Bronchial epithelial cell (primary cell): ENCODE results near the gene L2HGDH. TPM values are rescaled to one million over a fixed set of nuclear protein-coding genes. Genes with fewer than 3 reads are reported as not detected.

Experiments used
- DNase-seq: peaks from one replicate; pipeline ENCODE4 v3.0.0-alpha.2; 2010; ENCODE audit warnings: low read depth
- FAIRE-seq: peaks from 2 replicates; lab custom pipeline; 2011; peaks lifted over from hg19 to GRCh38; lab: Jason Lieb, UNC
- H3K27me3 ChIP-seq: 2 replicates; pipeline ENCODE4 v1.5.1; 2011; ENCODE audit warnings: low read length; ENCODE audit not compliant: control insufficient read depth, insufficient read depth
- H3K36me3 ChIP-seq: 2 replicates; pipeline ENCODE4 v1.5.1; 2011; ENCODE audit warnings: low read length; ENCODE audit not compliant: control insufficient read depth, insufficient read depth
- H3K4me3 ChIP-seq: 2 replicates; pipeline ENCODE4 v1.5.1; 2011; ENCODE audit warnings: mild to moderate bottlenecking, low read depth, low read length, control low read depth
- CTCF ChIP-seq: IDR thresholded peaks from 2 replicates; pipeline ENCODE4 v1.5.1; 2011; ENCODE audit warnings: mild to moderate bottlenecking, moderate library complexity, low read length, control low read depth, inconsistent platforms; ENCODE audit not compliant: insufficient read depth, severe bottlenecking
- total RNA-seq: library from RNA; depleted of rRNA; stranded (reverse); fragments of >200 nt; gene quantifications from 2 replicates; pipeline ENCODE4 v1.2.1, GENCODE V29; 2014

Gene L2HGDH
- total RNA-seq, 1 donor from 2014 or later, result 6.6 TPM

- Histone ChIP-seq H3K4me3 (no peak overlapping the region), H3K27me3 (no peaks in the 10 kb centered on the region), H3K36me3 (no peaks in the 10 kb centered on the region)
- no peak for TF ChIP-seq CTCF
- DNase-seq, result peak; percentile 29
- no peak for FAIRE-seq
These were observed 96.6 kb downstream of the L2HGDH start for GRCh38 chr14:50215416-50215815.

GRCh38 chr14:50213795-50214194 lies 98.2 kb downstream of the L2HGDH start:
- no peaks in the 10 kb centered on the region for H3K27me3 ChIP-seq
- TF ChIP-seq CTCF, result no peak
- H3K4me3 ChIP-seq, result no peak overlapping the region
- no peaks in the 10 kb centered on the region for H3K36me3 ChIP-seq
- DNase-seq, result no peak
- FAIRE-seq, result no peak

- TF ChIP-seq CTCF, result no peak
- no peak for DNase-seq
- Histone ChIP-seq H3K4me3 (no peak overlapping the region), H3K27me3 (no peaks in the 10 kb centered on the region), H3K36me3 (no peaks in the 10 kb centered on the region)
- FAIRE-seq, result no peak
These were observed 99.3 kb downstream of the L2HGDH start for GRCh38 chr14:50212726-50213125.

- TF ChIP-seq CTCF, result no peak
- no peaks in the 10 kb centered on the region for H3K27me3 ChIP-seq
- no peaks in the 10 kb centered on the region for H3K36me3 ChIP-seq
- FAIRE-seq (no peak), DNase-seq (no peak)
- no peak overlapping the region for H3K4me3 ChIP-seq
These were observed 102.0 kb downstream of the L2HGDH start for GRCh38 chr14:50210074-50210473.

GRCh38 chr14:50198499-50198898 lies 113.5 kb downstream of the L2HGDH start:
- Histone ChIP-seq H3K4me3 (no peak overlapping the region), H3K36me3 (peaks cover 4% of the 10 kb centered on the region), H3K27me3 (no peaks in the 10 kb centered on the region)
- no peak for DNase-seq
- no peak for TF ChIP-seq CTCF
- FAIRE-seq, result no peak

GRCh38 chr14:50191499-50191898 lies 120.5 kb downstream of the L2HGDH start:
- no peak for TF ChIP-seq CTCF

More at GRCh38 chr14:50191499-50191898, 120.5 kb downstream of the L2HGDH start:
- no peak overlapping the region for H3K4me3 ChIP-seq
- no peak for FAIRE-seq
- H3K36me3 ChIP-seq, result no peaks in the 10 kb centered on the region
- no peak for DNase-seq
- H3K27me3 ChIP-seq, result no peaks in the 10 kb centered on the region
